SK-N-SH treated with all-trans-retinoic acid at 6 μM for 48 hours (cell line): ENCODE results near the gene MYO3B.
"Not testable (repeated sequence)": the region's sequence is repeated elsewhere in the genome, so short reads cannot be mapped to it uniquely, and the experiment has no call there.

Experiments used
- ARNTL ChIP-seq: fragments of 450-650 bp; formaldehyde crosslinking; IDR thresholded peaks from 2 replicates; pipeline ENCODE4 v1.5.0; 2020; ENCODE audit warnings: low read depth, mild to moderate bottlenecking, moderate library complexity, borderline replicate concordance
- BACH2 ChIP-seq: fragments of 250-450 bp; sonication (Bioruptor Pico); IDR thresholded peaks from 2 replicates; pipeline ENCODE4 v1.9.0; 2021; ENCODE audit warnings: mild to moderate bottlenecking, borderline replicate concordance
- CREB5 ChIP-seq: fragments of 250-450 bp; sonication (Bioruptor Pico); IDR thresholded peaks from 2 replicates; pipeline ENCODE4 v1.5.1; 2020; ENCODE audit warnings: low read depth, mild to moderate bottlenecking, moderate library complexity
- CSDC2 ChIP-seq: fragments of 250-450 bp; sonication (Bioruptor Pico); IDR thresholded peaks from 2 replicates; pipeline ENCODE4 v1.5.0; 2020; ENCODE audit warnings: mild to moderate bottlenecking, moderate library complexity
- GLIS3 ChIP-seq: fragments of 250-450 bp; sonication (Bioruptor Pico); IDR thresholded peaks from 2 replicates; pipeline ENCODE4 v1.5.0; 2020; ENCODE audit warnings: mild to moderate bottlenecking, moderate library complexity
- ISL1 ChIP-seq: fragments of 250-450 bp; sonication (Bioruptor Pico); IDR thresholded peaks from 2 replicates; pipeline ENCODE4 v2.1.2; 2022; ENCODE audit warnings: mild to moderate bottlenecking, moderate library complexity
- PATZ1 ChIP-seq: fragments of 250-450 bp; sonication (Bioruptor Pico); IDR thresholded peaks from 2 replicates; pipeline ENCODE4 v1.8.0; 2020; ENCODE audit warnings: mild to moderate bottlenecking, moderate library complexity, borderline replicate concordance
- POU6F1 ChIP-seq: fragments of 250-450 bp; sonication (Bioruptor Pico); IDR thresholded peaks from 2 replicates; pipeline ENCODE4 v1.8.0; 2021; ENCODE audit warnings: low read depth, mild to moderate bottlenecking, moderate library complexity, borderline replicate concordance
- RARB ChIP-seq: fragments of 250-450 bp; sonication (Bioruptor Pico); IDR thresholded peaks from 2 replicates; pipeline ENCODE4 v1.8.0; 2021; ENCODE audit warnings: mild to moderate bottlenecking, moderate library complexity
- TCF4 ChIP-seq: fragments of 250-450 bp; sonication (Bioruptor Pico); IDR thresholded peaks from 2 replicates; pipeline ENCODE4 v1.8.0; 2021; ENCODE audit warnings: mild to moderate bottlenecking, moderate library complexity, borderline replicate concordance
- TOX ChIP-seq: fragments of 250-450 bp; sonication (Bioruptor Pico); IDR thresholded peaks from 2 replicates; pipeline ENCODE4 v1.8.0; 2021; ENCODE audit warnings: mild to moderate bottlenecking, moderate library complexity, borderline replicate concordance
- TSHZ2 ChIP-seq: fragments of 250-450 bp; sonication (Bioruptor Pico); IDR thresholded peaks from 2 replicates; pipeline ENCODE4 v1.5.0; 2020; ENCODE audit warnings: mild to moderate bottlenecking, moderate library complexity
- ZFP30 ChIP-seq: fragments of 450-650 bp; formaldehyde crosslinking; IDR thresholded peaks from 2 replicates; pipeline ENCODE4 v1.5.0; 2022; ENCODE audit warnings: mild to moderate bottlenecking, moderate library complexity

GRCh38 chr2:170213281-170213625 lies 35.3 kb downstream of the MYO3B start:
- not testable (repeated sequence) for TF ChIP-seq ARNTL (CRISPR knock-in tag); CREB5 (CRISPR knock-in tag); TSHZ2 (CRISPR knock-in tag); PATZ1 (CRISPR knock-in tag); CSDC2 (CRISPR knock-in tag); BACH2; GLIS3 (CRISPR knock-in tag); TOX (CRISPR knock-in tag); POU6F1 (CRISPR knock-in tag); RARB (CRISPR knock-in tag); ISL1 (CRISPR knock-in tag); TCF4 (CRISPR knock-in tag); ZFP30 (CRISPR knock-in tag)
